A673 (cell line): ENCODE results near the gene TLCD4.

Source experiments
- EZH2 ChIP-seq: fragments of 200-600 bp; sonication (generic); IDR thresholded peaks from 2 replicates; pipeline ENCODE4 v1.6.1; 2017; ENCODE audit warnings: borderline replicate concordance, low read depth, mild to moderate bottlenecking, mixed read lengths, antibody characterized with exemption, low read length; ENCODE audit not compliant: poor library complexity, severe bottlenecking
- TF ChIP-seq, protein P1 (sequence below): fragments of 300-800, 200-600 bp; sonication (generic); conservative IDR thresholded peaks from 2 replicates; pipeline ENCODE4 v1.5.1; 2017; ENCODE audit warnings: low read depth, mild to moderate bottlenecking, antibody characterized with exemption, low read length, moderate library complexity, mixed read lengths

GRCh38 chr1:95086949-95087533 lies 30.1 kb upstream of the TLCD4 start:
- no peak for TF ChIP-seq EZH2
- TF ChIP-seq, protein P1, sequence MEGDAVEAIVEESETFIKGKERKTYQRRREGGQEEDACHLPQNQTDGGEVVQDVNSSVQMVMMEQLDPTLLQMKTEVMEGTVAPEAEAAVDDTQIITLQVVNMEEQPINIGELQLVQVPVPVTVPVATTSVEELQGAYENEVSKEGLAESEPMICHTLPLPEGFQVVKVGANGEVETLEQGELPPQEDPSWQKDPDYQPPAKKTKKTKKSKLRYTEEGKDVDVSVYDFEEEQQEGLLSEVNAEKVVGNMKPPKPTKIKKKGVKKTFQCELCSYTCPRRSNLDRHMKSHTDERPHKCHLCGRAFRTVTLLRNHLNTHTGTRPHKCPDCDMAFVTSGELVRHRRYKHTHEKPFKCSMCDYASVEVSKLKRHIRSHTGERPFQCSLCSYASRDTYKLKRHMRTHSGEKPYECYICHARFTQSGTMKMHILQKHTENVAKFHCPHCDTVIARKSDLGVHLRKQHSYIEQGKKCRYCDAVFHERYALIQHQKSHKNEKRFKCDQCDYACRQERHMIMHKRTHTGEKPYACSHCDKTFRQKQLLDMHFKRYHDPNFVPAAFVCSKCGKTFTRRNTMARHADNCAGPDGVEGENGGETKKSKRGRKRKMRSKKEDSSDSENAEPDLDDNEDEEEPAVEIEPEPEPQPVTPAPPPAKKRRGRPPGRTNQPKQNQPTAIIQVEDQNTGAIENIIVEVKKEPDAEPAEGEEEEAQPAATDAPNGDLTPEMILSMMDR: no peak
